ENCODE data around the gene BLOC1S1.

Gene BLOC1S1

GRCh38 chr12:55715833-55716581, at the start of gene BLOC1S1:
Gene BLOC1S1, plus strand, starts transcription at chr12:55716046. Its CDS starts 6 bp downstream, at chr12:55716052.
- DNase-seq (ENCODE audit: low read depth): peak; percentile 49

GRCh38 chr12:55666508-55666907, 49.3 kb upstream of the BLOC1S1 start:
- no peak for DNase-seq (ENCODE audit: low read depth)

GRCh38 chr12:55670276-55670675, 45.6 kb upstream of the BLOC1S1 start:
- no peak for DNase-seq (ENCODE audit: low read depth)

DNA sequence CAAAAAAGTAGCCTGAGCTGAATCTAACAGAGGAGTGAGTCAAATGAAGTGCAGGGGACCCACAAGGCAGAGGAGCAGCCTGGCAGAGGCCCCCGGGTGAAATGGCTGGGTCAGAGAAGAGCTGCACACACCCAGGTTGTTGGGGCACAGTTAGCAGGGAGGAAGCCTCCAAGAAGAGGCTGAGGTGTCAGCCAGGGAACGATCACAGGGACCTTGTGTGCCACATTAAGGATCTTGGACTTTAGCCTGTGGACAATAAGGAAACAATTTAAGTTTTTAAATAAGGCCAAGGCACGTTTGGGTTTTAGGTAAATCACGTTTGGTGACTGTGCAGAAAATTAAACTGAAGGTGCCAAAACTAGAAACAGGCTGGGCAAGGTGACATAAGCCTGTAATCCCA, 44.1 kb upstream of the BLOC1S1 start:
- DNase-seq (ENCODE audit: low read depth): no peak

- no peak for DNase-seq (ENCODE audit: low read depth)
Observed at GRCh38 chr12:55673638-55674037, 42.2 kb upstream of the BLOC1S1 start.

- no peak for DNase-seq (ENCODE audit: low read depth)
Observed at GRCh38 chr12:55675666-55676065, 40.2 kb upstream of the BLOC1S1 start.

GRCh38 chr12:55676707-55677106, 39.1 kb upstream of the BLOC1S1 start:
- DNase-seq (ENCODE audit: low read depth): no peak

- DNase-seq (ENCODE audit: low read depth): no peak
Observed at GRCh38 chr12:55679691-55680090, 36.2 kb upstream of the BLOC1S1 start.

- DNase-seq (ENCODE audit: low read depth): peak; percentile 16
Observed at GRCh38 chr12:55681142-55682077, 34.4 kb upstream of the BLOC1S1 start.

DNA sequence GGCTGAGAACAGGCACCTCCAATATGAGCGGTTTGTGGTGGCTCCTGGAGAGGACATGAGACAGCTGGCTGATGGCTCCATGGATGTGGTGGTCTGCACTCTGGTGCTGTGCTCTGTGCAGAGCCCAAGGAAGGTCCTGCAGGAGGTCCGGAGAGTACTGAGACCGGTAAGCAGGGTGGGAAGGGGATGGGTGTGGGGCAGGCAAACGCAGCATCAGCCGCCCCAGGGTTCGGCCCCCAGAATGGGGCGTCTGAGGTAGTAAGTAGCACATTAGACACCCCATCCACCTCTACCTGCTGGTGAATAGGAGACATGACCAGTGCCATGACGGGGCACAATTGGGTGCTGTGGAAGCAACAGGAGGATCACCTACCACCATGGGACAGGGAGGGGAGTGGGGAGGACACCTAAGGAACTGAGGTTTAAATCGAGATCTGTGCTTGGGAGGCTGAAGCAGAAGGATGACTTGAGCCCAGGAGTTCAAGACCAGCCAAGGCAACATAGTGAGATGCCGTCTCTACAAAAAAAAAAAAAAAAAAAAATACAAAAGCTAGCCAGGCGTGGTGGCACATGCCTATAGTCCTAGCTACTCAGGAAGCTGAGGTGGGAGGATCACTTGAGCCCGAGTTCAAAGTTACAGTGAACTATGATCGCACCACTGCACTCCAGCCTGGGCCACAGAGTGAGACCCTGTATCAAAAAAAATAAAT, 33.6 kb upstream of the BLOC1S1 start:
- no peak for DNase-seq (ENCODE audit: low read depth)

DNA sequence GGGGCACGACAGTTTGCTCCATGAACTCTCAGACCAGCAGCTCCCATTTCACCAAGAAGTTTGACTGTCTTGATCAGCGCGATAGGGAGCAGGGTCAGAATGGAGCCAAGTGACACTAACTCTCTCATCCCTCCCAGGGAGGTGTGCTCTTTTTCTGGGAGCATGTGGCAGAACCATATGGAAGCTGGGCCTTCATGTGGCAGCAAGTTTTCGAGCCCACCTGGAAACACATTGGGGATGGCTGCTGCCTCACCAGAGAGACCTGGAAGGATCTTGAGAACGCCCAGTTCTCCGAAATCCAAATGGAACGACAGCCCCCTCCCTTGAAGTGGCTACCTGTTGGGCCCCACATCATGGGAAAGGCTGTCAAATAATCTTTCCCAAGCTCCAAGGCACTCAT, 32.2 kb upstream of the BLOC1S1 start:
- DNase-seq (ENCODE audit: low read depth): no peak

DNA sequence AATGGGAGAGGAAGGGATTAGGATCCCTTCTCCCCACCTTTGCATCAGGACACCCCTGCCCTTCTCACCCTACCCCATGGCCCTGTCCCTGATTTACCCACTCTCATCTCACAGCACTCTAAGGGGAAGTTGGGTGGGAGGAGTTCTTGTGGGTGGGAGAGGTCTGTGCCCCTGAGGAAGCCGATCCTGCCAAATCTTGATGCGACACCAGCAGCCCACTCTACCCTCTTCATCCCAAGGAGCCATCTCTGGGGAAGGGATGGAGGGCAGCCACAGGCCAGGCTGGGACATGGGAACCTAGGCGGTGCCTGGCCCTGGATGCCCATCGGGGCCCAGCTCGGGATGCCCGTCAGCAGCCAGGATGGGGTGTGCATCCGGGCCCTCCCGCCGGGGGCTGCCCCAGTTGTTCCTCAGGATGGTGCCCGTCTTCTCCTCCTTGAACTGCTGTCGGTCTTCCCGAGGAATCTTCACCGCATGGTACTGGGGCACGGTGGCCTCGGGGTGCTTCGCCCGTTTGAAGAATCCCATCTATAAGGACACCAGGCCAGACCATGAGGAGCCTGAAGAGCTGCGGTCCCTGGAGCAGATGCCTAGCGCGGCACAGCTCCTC, 31.0 kb upstream of the BLOC1S1 start:
- no peak for DNase-seq (ENCODE audit: low read depth)

- DNase-seq (ENCODE audit: low read depth): no peak
Observed at GRCh38 chr12:55685671-55686070, 30.2 kb upstream of the BLOC1S1 start.

DNA sequence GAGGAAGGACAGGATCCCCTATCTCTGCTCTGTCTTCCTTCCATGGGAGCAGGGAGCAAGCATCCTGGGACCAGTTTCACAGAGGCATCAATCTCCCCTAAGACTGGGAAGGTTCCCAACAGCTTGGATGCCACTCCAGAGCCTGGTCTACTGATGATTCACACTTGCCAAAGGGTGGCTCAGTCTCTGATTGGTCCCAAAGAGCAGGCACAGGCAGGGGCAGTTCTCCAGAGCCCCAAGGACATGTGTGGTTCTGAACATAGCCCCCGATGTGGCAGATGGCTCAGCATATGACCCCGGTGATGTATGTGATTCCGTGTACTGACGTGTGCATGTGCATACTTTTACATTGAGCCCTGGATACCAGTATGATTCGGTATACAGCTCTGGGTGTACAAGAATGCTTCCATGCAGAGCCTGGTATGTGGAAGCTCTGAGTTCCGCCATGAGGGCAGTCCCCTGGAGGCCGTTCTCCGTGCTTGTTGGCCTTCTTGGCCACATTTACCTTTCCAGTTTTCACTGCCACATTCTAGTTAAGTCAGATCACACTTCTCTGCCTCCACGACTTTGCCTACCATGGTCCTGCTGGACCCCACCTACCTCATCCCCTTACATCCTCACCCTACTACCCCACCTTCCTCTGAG, 29.4 kb upstream of the BLOC1S1 start:
- DNase-seq (ENCODE audit: low read depth): no peak

DNA sequence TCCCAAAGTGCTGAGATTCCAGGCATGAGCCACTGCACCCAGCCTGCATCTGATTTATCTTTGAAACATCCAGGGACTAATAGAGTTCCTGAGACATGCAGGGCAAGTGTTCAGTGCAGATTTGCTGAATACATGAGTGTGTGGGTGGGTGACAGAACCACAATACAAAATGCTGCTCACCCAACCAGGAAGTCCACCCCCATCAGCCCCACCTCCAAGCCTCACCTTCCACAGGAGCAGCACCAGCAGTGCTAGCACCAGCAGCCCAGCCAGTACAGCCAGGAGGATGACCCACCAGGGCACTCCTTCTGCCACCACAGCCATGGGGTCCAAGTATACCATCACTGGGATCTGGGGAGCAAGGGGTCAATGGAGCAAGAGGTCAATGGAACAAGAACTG, 28.1 kb upstream of the BLOC1S1 start:
- DNase-seq (ENCODE audit: low read depth): no peak

DNA sequence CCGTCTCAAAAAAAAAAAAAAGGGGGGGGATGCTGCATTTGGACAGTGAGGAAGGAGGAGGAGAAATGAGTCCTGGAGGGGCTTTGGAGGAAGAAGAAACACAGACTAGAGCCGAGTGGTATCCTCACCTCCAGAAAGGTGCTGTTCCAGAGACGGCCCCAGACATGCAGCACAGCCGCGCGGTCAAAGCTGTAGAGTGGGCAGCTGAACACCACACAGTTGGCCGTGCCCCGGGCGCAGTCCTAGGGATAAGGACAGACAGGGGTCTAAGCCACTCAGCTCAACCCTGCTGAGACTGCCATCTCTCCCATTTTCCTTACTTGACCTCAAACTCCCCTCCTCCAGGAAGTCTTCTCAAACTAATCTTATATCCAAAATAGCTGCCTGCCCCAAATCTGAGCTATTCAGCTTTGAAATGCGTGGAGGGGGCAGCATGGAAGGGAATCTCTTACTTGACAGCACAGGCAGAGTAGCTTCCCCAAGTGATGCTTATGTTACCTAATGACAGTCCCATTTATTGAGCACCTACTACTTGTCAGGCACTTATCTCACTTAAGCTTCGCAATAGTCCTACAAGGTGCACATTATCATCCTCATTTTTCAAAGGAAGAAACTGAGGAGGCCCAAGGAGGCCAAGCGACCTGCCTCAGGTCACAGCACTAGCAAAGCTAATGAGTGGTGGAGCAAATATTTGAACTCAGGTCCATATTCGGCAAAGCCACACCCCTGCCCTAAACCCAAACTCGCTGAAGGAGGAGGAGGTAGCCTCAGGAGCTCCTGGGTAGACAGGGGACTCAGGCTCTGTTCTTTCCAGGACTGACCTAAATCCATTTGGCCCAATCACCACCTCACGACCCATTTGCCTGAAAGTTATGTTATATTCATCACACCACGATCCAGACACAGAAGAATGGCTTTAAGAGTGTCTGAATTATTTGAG, 26.9 kb upstream of the BLOC1S1 start:
- no peak for DNase-seq (ENCODE audit: low read depth)

GRCh38 chr12:55692631-55693322, 23.1 kb upstream of the BLOC1S1 start:
- DNase-seq (ENCODE audit: low read depth): no peak

DNA sequence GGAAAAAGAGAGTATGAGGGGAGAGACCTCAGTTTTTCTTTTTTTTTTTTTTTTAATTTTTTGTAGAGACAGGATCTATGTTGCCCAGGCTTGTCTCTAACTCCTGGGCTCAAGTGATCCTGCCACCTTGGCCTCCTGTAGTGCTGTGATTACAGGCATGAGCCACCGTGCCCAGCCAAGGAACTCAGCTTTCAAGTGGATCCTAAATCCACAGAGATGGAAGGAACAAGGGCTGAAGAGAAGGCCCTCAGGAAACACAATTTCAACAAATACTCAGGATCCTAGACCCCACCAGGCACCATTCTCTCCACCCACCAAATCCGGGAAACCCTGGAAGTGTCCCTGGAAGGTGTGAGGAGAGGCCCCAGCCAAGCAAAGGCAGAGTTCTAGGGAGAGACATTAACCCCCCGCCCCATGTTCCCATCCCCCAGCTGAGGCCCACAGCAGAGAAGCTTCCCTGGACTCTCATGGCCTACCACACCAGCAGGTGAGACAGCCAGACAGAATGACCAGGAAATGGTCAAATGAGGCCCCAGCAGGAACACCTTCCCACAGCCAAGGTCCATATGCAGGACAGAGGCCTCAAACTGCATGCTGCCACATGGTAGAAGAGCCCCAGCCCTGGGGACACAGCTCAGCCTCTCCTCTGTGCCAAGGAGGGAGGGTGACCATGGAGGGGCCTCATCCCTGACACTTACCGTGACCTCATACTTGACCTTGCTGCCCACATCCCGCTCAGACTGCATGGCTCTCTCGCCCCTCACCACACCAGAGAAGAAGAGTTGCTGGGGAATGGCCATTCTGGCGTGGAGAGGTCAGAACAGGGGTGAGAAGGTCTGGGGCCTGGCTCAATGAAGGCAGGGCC, 22.3 kb upstream of the BLOC1S1 start:
- DNase-seq (ENCODE audit: low read depth): no peak

- DNase-seq (ENCODE audit: low read depth): no peak
Observed at GRCh38 chr12:55694188-55694515, 21.7 kb upstream of the BLOC1S1 start.
